HepG2 (cell line): ENCODE data around the gene HDGFL2. TPM values are rescaled to one million over a fixed set of nuclear protein-coding genes. Genes with fewer than 3 reads are reported as not detected.

Source experiments
- ARID5B ChIP-seq: IDR thresholded peaks from 2 replicates; pipeline ENCODE4 v1.4.0; 2020; ENCODE audit warnings: mild to moderate bottlenecking, missing genetic modification reagents
- ATAD3A ChIP-seq: sonication (generic); formaldehyde crosslinking; IDR thresholded peaks from 2 replicates; pipeline ENCODE4 v1.4.0; 2020; ENCODE audit warnings: missing genetic modification reagents
- EED ChIP-seq: sonication (generic); formaldehyde crosslinking; IDR thresholded peaks from 2 replicates; pipeline ENCODE4 v1.5.0; 2020; ENCODE audit warnings: mild to moderate bottlenecking, missing genetic modification reagents
- ELF4 ChIP-seq: sonication (generic); formaldehyde crosslinking; IDR thresholded peaks from 2 replicates; pipeline ENCODE4 v1.5.0; 2020; ENCODE audit warnings: missing genetic modification reagents, mild to moderate bottlenecking, moderate library complexity, borderline replicate concordance
- FOXA1 ChIP-seq, 2 experiments: fragments of 450-650 bp in 1 of 2; sonication (generic) in 1 of 2; formaldehyde crosslinking in 1 of 2; IDR thresholded peaks; 2 replicates each; pipeline versions ENCODE4 v1.4.0 to v1.6.1; 2016 to 2020; ENCODE audit warnings: missing genetic modification reagents in 1 of 2
- HNRNPL ChIP-seq: fragments of 200-400 bp; formaldehyde crosslinking; IDR thresholded peaks from 2 replicates; pipeline ENCODE4 v1.6.1; 2017; ENCODE audit warnings: mild to moderate bottlenecking, low read depth, low read length
- MTA3 ChIP-seq: sonication (generic); formaldehyde crosslinking; IDR thresholded peaks from 2 replicates; pipeline ENCODE4 v1.4.0; 2020; ENCODE audit warnings: missing genetic modification reagents
- MZF1 ChIP-seq: sonication (generic); formaldehyde crosslinking; IDR thresholded peaks from 2 replicates; pipeline ENCODE4 v1.8.1; 2023; ENCODE audit warnings: mild to moderate bottlenecking, missing genetic modification reagents, borderline replicate concordance
- NFRKB ChIP-seq: fragments of 450-650 bp; IDR thresholded peaks from 2 replicates; pipeline ENCODE4 v1.6.1; 2017
- PATZ1 ChIP-seq: sonication (generic); formaldehyde crosslinking; IDR thresholded peaks from 2 replicates; pipeline ENCODE4 v1.4.0; 2020; ENCODE audit warnings: missing genetic modification reagents
- POLR2A ChIP-seq, 2 experiments: IDR thresholded peaks; 2 replicates each; pipeline ENCODE4 v1.6.1; 2011; ENCODE audit warnings: low read depth in 2 of 2, low read length in 2 of 2, mild to moderate bottlenecking in 1 of 2, moderate library complexity in 1 of 2; ENCODE audit not compliant: insufficient read depth in 1 of 2
- RERE ChIP-seq: IDR thresholded peaks from 2 replicates; pipeline ENCODE4 v1.6.1; 2016; ENCODE audit warnings: low read depth, missing genetic modification reagents, missing compliant biosample characterization
- SALL2 ChIP-seq: sonication (generic); formaldehyde crosslinking; IDR thresholded peaks from 2 replicates; pipeline ENCODE4 v1.8.1; 2023; ENCODE audit warnings: mild to moderate bottlenecking, missing genetic modification reagents, inconsistent platforms
- SMAD1 ChIP-seq: sonication (generic); formaldehyde crosslinking; IDR thresholded peaks from 2 replicates; pipeline ENCODE4 v1.4.0; 2020; ENCODE audit warnings: missing genetic modification reagents, low read depth, mild to moderate bottlenecking, borderline replicate concordance
- ZNF260 ChIP-seq: sonication (generic); formaldehyde crosslinking; IDR thresholded peaks from 2 replicates; pipeline ENCODE4 v1.4.0; 2020; ENCODE audit warnings: missing genetic modification reagents, low read depth, mild to moderate bottlenecking, borderline replicate concordance
- ZNF30 ChIP-seq: sonication (generic); formaldehyde crosslinking; IDR thresholded peaks from 2 replicates; pipeline ENCODE4 v1.5.0; 2020; ENCODE audit warnings: mild to moderate bottlenecking, missing genetic modification reagents
- ZNF343 ChIP-seq: sonication (generic); formaldehyde crosslinking; IDR thresholded peaks from 2 replicates; pipeline ENCODE4 v1.4.0; 2020; ENCODE audit warnings: mild to moderate bottlenecking, missing genetic modification reagents
- ZNF367 ChIP-seq: sonication (generic); formaldehyde crosslinking; IDR thresholded peaks from 2 replicates; pipeline ENCODE4 v1.4.0; 2020; ENCODE audit warnings: missing genetic modification reagents, borderline replicate concordance
- ZNF75D ChIP-seq: sonication (generic); formaldehyde crosslinking; IDR thresholded peaks from 2 replicates; pipeline ENCODE4 v1.8.1; 2023; ENCODE audit warnings: missing genetic modification reagents, mild to moderate bottlenecking, borderline replicate concordance
- polyA plus RNA-seq, 8 experiments: library from polyadenylated mRNA; depleted of rRNA in 3 of 8; stranded (reverse) in 7 of 8; unstranded in 1 of 8; fragments of >200 nt; fragmentation: Illumina TruSeq in 4 of 8; extraction: Trizol in 4 of 8; gene quantifications; 2 replicates each; pipeline versions ENCODE4 v1.2.1 to v1.2.3, GENCODE V29; 2011 to 2016; ENCODE audit warnings: low read depth in 4 of 8, missing spikeins in 1 of 8, mixed read lengths in 1 of 8; ENCODE audit not compliant: insufficient read depth in 1 of 8
- total RNA-seq, 5 experiments: library from RNA; depleted of rRNA; stranded (reverse); fragments of >200 nt; fragmentation: Illumina TruSeq; extraction: Trizol; gene quantifications; 2 replicates each; pipeline ENCODE4 v1.2.3, GENCODE V29; 2016; ENCODE audit warnings: low read depth in 1 of 5

The HDGFL2 gene
- total and polyA plus RNA-seq, 2 of the 13 experiments (the other 11 are each of a cell fraction or from before 2014, with no cell fraction given): 20.0 to 51.1 TPM

GRCh38 chr19:4492337-4493103, 20.4 kb downstream of the HDGFL2 start (continued):
- TF ChIP-seq ARID5B (CRISPR knock-in tag) (no peak), MZF1 (CRISPR knock-in tag) (no peak), FOXA1 (IDR thresholded peaks at IDR 0.05) (0 out of 2 replicates have a peak, but pooled peaks have one; percentile 7), FOXA1 (CRISPR knock-in tag; IDR thresholded peaks at IDR 0.05) (no peak), EED (CRISPR knock-in tag) (no peak), RERE (no peak), ATAD3A (CRISPR knock-in tag) (no peak), NFRKB (0 out of 2 replicates have a peak, but pooled peaks have one; percentile 7), ELF4 (CRISPR knock-in tag) (no peak), ZNF343 (CRISPR knock-in tag) (no peak), PATZ1 (CRISPR knock-in tag) (no peak), MTA3 (CRISPR knock-in tag) (no peak), SALL2 (CRISPR knock-in tag) (no peak), POLR2A (IDR thresholded peaks at IDR 0.05; ENCODE audit: insufficient read depth in 1 of 2, low read depth in 2 of 2, low read length in 2 of 2) (0 out of 4 replicates have a peak, but pooled peaks of 1 of the 2 experiments have one; percentile 5), SMAD1 (CRISPR knock-in tag) (no peak), HNRNPL (0 out of 2 replicates have a peak, but pooled peaks have one; percentile 36), ZNF30 (CRISPR knock-in tag) (no peak), ZNF75D (CRISPR knock-in tag) (no peak), ZNF260 (CRISPR knock-in tag) (no peak), ZNF367 (CRISPR knock-in tag) (no peak)
